Heart left ventricle (tissue), 16 donors: ENCODE data around the gene CCDC112. TPM values are rescaled to one million over a fixed set of nuclear protein-coding genes. Genes with fewer than 3 reads are reported as not detected.

Source experiments
- ATAC-seq, 4 donors: fragments of 200-7000 bp; cut with Tn5 transposase; one replicate each; pipeline ENCODE4 v1.9.1; 2020 to 2022; ENCODE audit warnings: moderate library complexity in 4 of 4, mild to moderate bottlenecking in 3 of 4, moderate number of reproducible peaks in 1 of 4
- DNase-seq, 5 donors: peaks; one replicate each; pipeline ENCODE4 v3.0.0-alpha.2; 2020
- H3K27ac ChIP-seq, 12 donors: fragments of 200-600 bp; sonication (generic) in 4 of 12; one replicate each; pipeline versions ENCODE4 v1.5.0 to v1.8.0; 2016 to 2022; ENCODE audit warnings: mild to moderate bottlenecking in 2 of 12
- H3K27me3 ChIP-seq, 9 donors: fragments of 200-600 bp; sonication (generic) in 2 of 9; one replicate each; pipeline versions ENCODE4 v1.5.1 to v1.8.0; 2016 to 2022; ENCODE audit warnings: mild to moderate bottlenecking in 3 of 9
- H3K36me3 ChIP-seq, 9 donors: fragments of 200-600 bp; sonication (generic) in 2 of 9; one replicate each; pipeline versions ENCODE4 v1.5.0 to v1.8.0; 2018 to 2022; ENCODE audit warnings: mild to moderate bottlenecking in 2 of 9
- H3K4me1 ChIP-seq, 12 donors: fragments of 200-600 bp; sonication (generic) in 4 of 12; one replicate each; pipeline versions ENCODE4 v1.5.0 to v1.8.0; 2016 to 2022; ENCODE audit warnings: mild to moderate bottlenecking in 3 of 12
- H3K4me3 ChIP-seq, 12 donors: fragments of 200-600 bp; sonication (generic) in 4 of 12; one replicate each; pipeline versions ENCODE4 v1.5.0 to v1.8.0; 2017 to 2022; ENCODE audit warnings: mild to moderate bottlenecking in 9 of 12, moderate library complexity in 4 of 12
- H3K9me3 ChIP-seq, 12 donors: fragments of 200-600 bp; sonication (generic) in 4 of 12; one replicate each; pipeline versions ENCODE4 v1.5.0 to v1.8.0; 2016 to 2022; ENCODE audit warnings: mild to moderate bottlenecking in 1 of 12
- POLR2A ChIP-seq, 2 donors: fragments of 450-650 bp; IDR thresholded peaks; one replicate each; pipeline ENCODE4 v1.6.1; 2017; ENCODE audit warnings: antibody characterized with exemption in 2 of 2, mild to moderate bottlenecking in 2 of 2, moderate library complexity in 2 of 2
- WGBS, 4 donors: extraction: QIAGEN DNeasy Blood & Tissue Kit in 2 of 4; methylation state at CpG; one replicate each; pipeline versions ENCODE4 v1.1.5 to v1.1.7; 2013 to 2018; 5-methylcytosine and 5-hydroxymethylcytosine counted together
- intact Hi-C, 10 donors: fragments of 100-400 bp; cut with DNase I; formaldehyde crosslinking; loops; one replicate each; pipeline versions ENCODE4 v1.11.1 to v1.14.2; 2022
- polyA plus RNA-seq, 2 donors: library from polyadenylated mRNA; stranded (reverse); fragments of 200-250 nt; gene quantifications; one replicate each; pipeline ENCODE4 v1.2.3, GENCODE V29; 2013
- total RNA-seq, 9 donors: library from RNA; depleted of rRNA in 2 of 9; stranded (reverse); fragments of >200 nt in 2 of 9; fragmentation: NEBNext Ultra II Directional in 3 of 9; extraction: Animal tissue kit (Norgen Biotek cat#: 25700) in 3 of 9; gene quantifications; one replicate each; pipeline versions ENCODE4 v1.1.0 to v1.2.4, GENCODE V29; 2016 to 2023
- TF ChIP-seq, protein P1 (sequence below), 12 donors: fragments of 200-600 bp; sonication (generic) in 4 of 12; IDR thresholded peaks; one replicate each; pipeline versions ENCODE4 v1.5.0 to v1.8.0; 2018 to 2022; ENCODE audit warnings: antibody characterized with exemption in 12 of 12, mild to moderate bottlenecking in 5 of 12
- donor health status: ischemic (EF 13 %, LVEDD 7.1; RV severe dilation, severe dysfunction).
- donor health status: healthy with polysubstance abuse.
- donor health status: DM: no; HTN: yes; CAD: no.
- donor health status: DM: no; HTN: no; CAD: no.
- donor health status: ischemic (EF 25% LVEDD 6.9; RV normal size, moderate dysfunction).
- donor health status: ischemic (EF 25% LVEDD 5.7; RV mildly dilated, moderate dysfunction).
- donor health status: healthy.
- donor health status: DM: yes; HTN: yes; CAD: no.
- donor health status: ischemic (EF 35%, LVEDD 5.7; RV mildly dilated, moderate dysfunction).
- donor health status: nonischemic (EF 11% LVEDD 7.7; RV severe dilation, severe dysfunction).
- donor health status: DM: yes; HTN: yes; CAD: no.
- donor health status: PGD.
- donor health status: ischemic (EF 29% LVEDD 5.4; RV normal size, mild dysfunction).
- donor health status: nonischemic (EF 23%, LVEDD 6.1; RV moderate dilation, normal function).

The CCDC112 gene
- total and polyA plus RNA-seq, 11 donors: 3.6 to 8.4 (median 5.6) TPM

DNA sequence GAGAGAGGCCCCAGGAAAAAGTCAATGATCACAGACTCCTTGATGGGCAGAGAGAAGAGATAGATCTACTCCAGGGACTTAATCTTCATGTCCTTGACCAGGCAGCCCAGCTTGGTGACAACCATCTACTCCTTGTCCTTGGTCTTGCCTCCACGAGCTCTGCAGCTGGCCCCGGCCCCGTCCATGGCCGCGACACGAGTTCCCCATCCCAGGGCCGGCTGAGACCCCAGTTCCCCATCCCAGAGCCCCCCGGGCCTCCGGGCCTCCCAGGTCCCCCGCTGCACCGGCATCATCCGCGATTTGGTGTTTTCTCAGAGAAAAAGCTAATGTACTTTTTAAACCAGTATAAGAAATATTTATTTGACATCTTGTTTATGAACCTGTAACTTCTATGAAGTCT lies 31.2 kb downstream of the CCDC112 start:
- intact Hi-C loops: no loop called here
- no peak for TF ChIP-seq POLR2A (IDR thresholded peaks at IDR 0.05)
- TF ChIP-seq, protein P1, sequence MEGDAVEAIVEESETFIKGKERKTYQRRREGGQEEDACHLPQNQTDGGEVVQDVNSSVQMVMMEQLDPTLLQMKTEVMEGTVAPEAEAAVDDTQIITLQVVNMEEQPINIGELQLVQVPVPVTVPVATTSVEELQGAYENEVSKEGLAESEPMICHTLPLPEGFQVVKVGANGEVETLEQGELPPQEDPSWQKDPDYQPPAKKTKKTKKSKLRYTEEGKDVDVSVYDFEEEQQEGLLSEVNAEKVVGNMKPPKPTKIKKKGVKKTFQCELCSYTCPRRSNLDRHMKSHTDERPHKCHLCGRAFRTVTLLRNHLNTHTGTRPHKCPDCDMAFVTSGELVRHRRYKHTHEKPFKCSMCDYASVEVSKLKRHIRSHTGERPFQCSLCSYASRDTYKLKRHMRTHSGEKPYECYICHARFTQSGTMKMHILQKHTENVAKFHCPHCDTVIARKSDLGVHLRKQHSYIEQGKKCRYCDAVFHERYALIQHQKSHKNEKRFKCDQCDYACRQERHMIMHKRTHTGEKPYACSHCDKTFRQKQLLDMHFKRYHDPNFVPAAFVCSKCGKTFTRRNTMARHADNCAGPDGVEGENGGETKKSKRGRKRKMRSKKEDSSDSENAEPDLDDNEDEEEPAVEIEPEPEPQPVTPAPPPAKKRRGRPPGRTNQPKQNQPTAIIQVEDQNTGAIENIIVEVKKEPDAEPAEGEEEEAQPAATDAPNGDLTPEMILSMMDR (IDR thresholded peaks at IDR 0.05): no peak

DNA sequence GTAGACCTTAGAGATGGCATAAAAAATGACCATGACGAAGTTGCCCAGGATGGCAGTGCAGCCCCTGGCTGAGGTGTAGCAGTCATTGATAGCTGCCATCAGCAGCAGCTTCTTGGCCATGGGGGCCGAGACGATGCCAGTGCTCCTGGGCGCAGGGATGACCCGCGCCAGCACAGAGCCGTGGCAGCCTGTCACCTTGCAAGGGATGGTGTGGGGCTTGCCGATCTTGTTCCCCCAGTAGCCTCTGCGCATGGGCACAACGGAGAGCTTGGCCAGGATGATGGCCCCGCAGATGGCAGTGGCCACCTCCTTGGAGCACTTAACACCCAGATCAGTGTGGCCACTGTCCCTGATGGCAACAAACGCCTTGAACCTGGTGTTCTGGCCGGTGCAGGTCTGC lies 31.7 kb downstream of the CCDC112 start:
- 95 to 97% (median 97%) methylated on average over 10 to 13 of the region's 13 CpGs for WGBS, 4 donors
- intact Hi-C loops: no loop called here
- Histone ChIP-seq H3K27ac (no peak overlapping the region), H3K4me3 (no peak overlapping the region), H3K36me3 (peaks cover 0 to 29% (median 18%) of the 10 kb centered on the region in 9 donors), H3K9me3 (no peaks in the 10 kb centered on the region), H3K27me3 (no peaks in the 10 kb centered on the region), H3K4me1 (peaks cover 0 to 31% (median 18%) of the 10 kb centered on the region in 12 donors)
- ATAC-seq (no peak), DNase-seq (no peak)
- TF ChIP-seq, protein P1 (IDR thresholded peaks at IDR 0.05): no peak
- no peak for TF ChIP-seq POLR2A (IDR thresholded peaks at IDR 0.05)

More for the DNA sequence above, 31.2 kb downstream of the CCDC112 start:
- H3K4me1 ChIP-seq: peaks cover 0 to 26% (median 16%) of the 10 kb centered on the region in 12 donors
- H3K4me3 ChIP-seq: no peak overlapping the region
- H3K27ac ChIP-seq: no peak overlapping the region
- no peak for ATAC-seq
- peaks cover 0 to 31% (median 18%) of the 10 kb centered on the region in 9 donors for H3K36me3 ChIP-seq
- WGBS, 4 donors: 94 to 98% (median 96%) methylated on average over 13 of the region's 13 CpGs
- no peaks in the 10 kb centered on the region for H3K27me3 ChIP-seq
- H3K9me3 ChIP-seq: no peaks in the 10 kb centered on the region
- peak in 1 of 5 donors; percentile 57 for DNase-seq

DNA sequence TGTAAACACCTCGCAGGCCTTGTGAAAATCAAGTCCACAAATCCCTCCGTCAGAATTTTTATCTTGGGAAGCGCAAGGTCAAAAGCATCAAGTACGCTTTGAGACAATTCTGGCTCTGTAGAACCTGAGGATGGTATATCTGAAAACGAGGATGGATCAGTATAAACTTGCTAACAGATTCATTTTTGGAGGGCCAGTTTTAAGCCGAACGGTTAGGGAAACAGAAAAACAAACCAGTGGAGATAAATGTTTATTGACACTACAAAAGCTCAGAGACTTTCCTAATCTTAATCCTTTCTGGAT lies 33.4 kb downstream of the CCDC112 start:
- DNase-seq (no peak), ATAC-seq (no peak)
- 40 to 47% (median 41%) methylated on average over 7 of the region's 7 CpGs for WGBS, 4 donors
- Histone ChIP-seq H3K4me3 (peak overlapping the region; percentile 49 to 97 (median 88)), H3K27me3 (no peaks in the 10 kb centered on the region), H3K27ac (peak overlapping the region; percentile 35 to 91 (median 82)), H3K4me1 (peaks cover 0 to 48% (median 22%) of the 10 kb centered on the region in 12 donors), H3K36me3 (peaks cover 0 to 20% (median 15%) of the 10 kb centered on the region in 9 donors), H3K9me3 (no peaks in the 10 kb centered on the region)
- intact Hi-C loops: no loop called here
- TF ChIP-seq POLR2A (IDR thresholded peaks at IDR 0.05): no peak
- TF ChIP-seq, protein P1 (IDR thresholded peaks at IDR 0.05): no peak

DNA sequence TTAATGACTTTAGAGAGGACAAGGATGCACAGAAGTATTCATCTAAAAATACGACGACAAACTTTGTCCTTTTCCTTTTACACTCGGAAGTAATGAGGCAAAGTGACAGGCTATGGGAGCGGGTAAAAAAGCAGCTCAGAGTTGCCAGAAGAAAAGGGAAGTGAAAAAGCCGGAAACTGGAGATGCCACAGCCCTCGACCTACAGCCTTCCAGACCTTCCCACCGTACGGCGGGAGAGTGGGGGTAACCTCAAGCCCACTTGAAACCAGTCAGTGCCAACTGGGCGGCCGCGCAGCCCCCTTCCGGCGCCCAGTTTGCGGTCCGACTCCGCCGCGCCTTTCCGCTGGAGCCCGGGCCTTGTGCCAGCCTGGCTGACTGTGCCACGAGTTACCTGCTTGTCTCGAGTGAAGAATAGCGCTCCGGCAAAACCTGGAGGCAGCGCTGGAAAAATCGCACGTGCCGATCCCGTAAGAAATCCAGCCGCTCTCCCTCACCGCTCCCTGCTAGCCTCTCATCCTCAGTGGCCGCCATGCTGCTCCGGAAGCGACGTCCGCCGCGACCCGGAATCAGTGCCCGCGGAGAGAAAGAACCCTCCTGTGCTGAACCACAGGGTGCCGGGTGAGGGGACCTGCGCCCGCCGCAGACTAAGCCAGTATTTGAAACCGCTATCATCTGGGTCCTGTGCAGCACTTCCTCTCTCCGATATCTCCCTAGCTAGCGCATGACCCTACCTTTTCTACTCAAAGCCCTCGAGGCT lies 34.0 kb downstream of the CCDC112 start, which contains the start of gene PGGT1B:
TSS of gene PGGT1B (minus strand) at position 557 of the 757 bp plus-strand sequence. CDS start at position 531, 26 bp downstream.
- Histone ChIP-seq H3K27ac (peak within 1 kb of the TSS; percentile 35 to 91 (median 82)), H3K9me3 (no peaks in the 10 kb centered on the region), H3K4me3 (peak within 1 kb of the TSS; percentile 49 to 97 (median 88)), H3K27me3 (no peaks in the 10 kb centered on the region), H3K4me1 (peaks cover 0 to 51% (median 22%) of the 10 kb centered on the region in 12 donors), H3K36me3 (peaks cover 0 to 15% (median 9%) of the 10 kb centered on the region in 9 donors)
- TF ChIP-seq POLR2A (IDR thresholded peaks at IDR 0.05): peak in 1 of 2 donors; percentile 51
- TF ChIP-seq, protein P1 (IDR thresholded peaks at IDR 0.05): no peak
- intact Hi-C loops: no loop called here
- WGBS, 4 donors: 0 to 1% (median 0%) methylated on average over 29 to 50 of the region's 50 CpGs
- DNase-seq (peak; percentile 77 to 88 (median 84)), ATAC-seq (peak; percentile 96 to 99 (median 98))
